ENCODE data around the gene PSME2. TPM values are rescaled to one million over a fixed set of nuclear protein-coding genes. Genes with fewer than 3 reads are reported as not detected.

Gene PSME2
- total and polyA plus RNA-seq, 7 donors: 30.1 to 179 (median 76.4) TPM

DNA sequence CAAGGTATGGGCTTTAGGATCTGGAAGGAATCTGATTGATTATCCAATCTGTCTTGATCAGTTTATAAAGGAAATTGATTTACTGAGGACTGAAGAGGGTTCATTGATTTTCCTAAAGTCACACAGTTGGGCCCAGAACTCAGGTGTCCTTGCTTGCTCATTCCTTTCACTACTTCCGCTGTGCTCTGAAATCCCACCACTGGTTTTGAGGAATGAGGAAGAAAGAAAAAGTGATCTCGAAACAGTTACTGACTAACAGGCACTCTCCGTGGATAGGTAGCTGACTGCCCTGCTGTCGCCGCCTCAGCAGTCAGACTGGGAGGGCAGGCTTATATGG lies 16.1 kb downstream of the PSME2 start, which contains the start of gene FITM1:
Gene FITM1, plus strand, starts transcription at position 280 of the 337 bp plus-strand sequence. CDS start 905 bp downstream, outside the sequence.
- peak within 1 kb of the TSS; percentile 68 for H3K4me3 ChIP-seq
- intact Hi-C loops (cut with DNase I): no loop called here
- no peaks in the 10 kb centered on the region for H3K27me3 ChIP-seq (ENCODE audit: insufficient read depth in 3 of 3, low read length in 2 of 3)
- H3K36me3 ChIP-seq (ENCODE audit: insufficient read depth in 1 of 2, low read depth in 1 of 2): no peaks in the 10 kb centered on the region
- 65 to 85% (median 71%) methylated on average over 5 of the region's 5 CpGs for WGBS, 3 donors
- ATAC-seq (peak in 1 of 4 donors; percentile 21), DNase-seq (no peak)
- peaks cover 26% of the 10 kb centered on the region for H3K4me1 ChIP-seq
- H3K9me3 ChIP-seq: no peaks in the 10 kb centered on the region
- TF ChIP-seq, protein P1, sequence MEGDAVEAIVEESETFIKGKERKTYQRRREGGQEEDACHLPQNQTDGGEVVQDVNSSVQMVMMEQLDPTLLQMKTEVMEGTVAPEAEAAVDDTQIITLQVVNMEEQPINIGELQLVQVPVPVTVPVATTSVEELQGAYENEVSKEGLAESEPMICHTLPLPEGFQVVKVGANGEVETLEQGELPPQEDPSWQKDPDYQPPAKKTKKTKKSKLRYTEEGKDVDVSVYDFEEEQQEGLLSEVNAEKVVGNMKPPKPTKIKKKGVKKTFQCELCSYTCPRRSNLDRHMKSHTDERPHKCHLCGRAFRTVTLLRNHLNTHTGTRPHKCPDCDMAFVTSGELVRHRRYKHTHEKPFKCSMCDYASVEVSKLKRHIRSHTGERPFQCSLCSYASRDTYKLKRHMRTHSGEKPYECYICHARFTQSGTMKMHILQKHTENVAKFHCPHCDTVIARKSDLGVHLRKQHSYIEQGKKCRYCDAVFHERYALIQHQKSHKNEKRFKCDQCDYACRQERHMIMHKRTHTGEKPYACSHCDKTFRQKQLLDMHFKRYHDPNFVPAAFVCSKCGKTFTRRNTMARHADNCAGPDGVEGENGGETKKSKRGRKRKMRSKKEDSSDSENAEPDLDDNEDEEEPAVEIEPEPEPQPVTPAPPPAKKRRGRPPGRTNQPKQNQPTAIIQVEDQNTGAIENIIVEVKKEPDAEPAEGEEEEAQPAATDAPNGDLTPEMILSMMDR (IDR thresholded peaks at IDR 0.05): no peak
- peak within 1 kb of the TSS; percentile 96 for H3K27ac ChIP-seq

- Histone ChIP-seq H3K4me3 (no peak overlapping the region), H3K4me1 (peaks cover 24% of the 10 kb centered on the region), H3K27ac (peak overlapping the region; percentile 96), H3K27me3 (ENCODE audit: insufficient read depth in 3 of 3, low read length in 2 of 3) (no peaks in the 10 kb centered on the region), H3K9me3 (no peaks in the 10 kb centered on the region), H3K36me3 (ENCODE audit: insufficient read depth in 1 of 2, low read depth in 1 of 2) (peaks cover 0 to under 1% of the 10 kb centered on the region in 2 donors)
- WGBS, 3 donors: 84 to 95% (median 86%) methylated on average over 8 of the region's 8 CpGs
- ATAC-seq (no peak), DNase-seq (no peak)
- intact Hi-C loops (cut with DNase I): no loop called here
- TF ChIP-seq, protein P1 (IDR thresholded peaks at IDR 0.05): no peak
These were observed 16.9 kb downstream of the PSME2 start for GRCh38 chr14:24129410-24129998.

DNA sequence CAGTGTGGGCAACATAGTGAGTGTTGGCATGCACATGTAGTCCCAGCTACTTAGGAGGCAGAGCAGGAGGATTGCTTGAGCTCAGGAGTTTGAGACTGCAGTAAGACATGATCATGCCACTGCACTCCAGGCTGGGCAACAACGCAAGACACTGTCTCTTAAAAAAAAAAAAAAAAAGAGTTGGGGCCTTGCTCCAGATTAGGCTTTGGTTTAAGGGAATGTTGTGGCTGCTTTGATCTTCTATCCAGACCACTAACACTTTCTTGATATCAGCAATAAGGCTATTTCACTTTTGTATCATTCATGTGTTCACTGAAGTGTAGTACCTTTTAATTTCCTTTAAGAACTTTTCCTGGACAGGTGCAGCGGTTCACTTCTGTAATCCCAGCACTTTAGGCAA lies 18.7 kb downstream of the PSME2 start:
- Histone ChIP-seq H3K36me3 (ENCODE audit: insufficient read depth in 1 of 2, low read depth in 1 of 2) (peaks cover 0 to 18% of the 10 kb centered on the region in 2 donors), H3K9me3 (no peaks in the 10 kb centered on the region), H3K27me3 (ENCODE audit: insufficient read depth in 3 of 3, low read length in 2 of 3) (no peaks in the 10 kb centered on the region), H3K4me1 (peaks cover 13% of the 10 kb centered on the region), H3K27ac (no peak overlapping the region), H3K4me3 (no peak overlapping the region)
- TF ChIP-seq, protein P1 (IDR thresholded peaks at IDR 0.05): no peak
- DNase-seq (no peak), ATAC-seq (no peak)
- intact Hi-C loops (cut with DNase I): no loop called here
- 80 to 93% (median 82%) methylated on average over 2 of the region's 2 CpGs for WGBS, 3 donors

DNA sequence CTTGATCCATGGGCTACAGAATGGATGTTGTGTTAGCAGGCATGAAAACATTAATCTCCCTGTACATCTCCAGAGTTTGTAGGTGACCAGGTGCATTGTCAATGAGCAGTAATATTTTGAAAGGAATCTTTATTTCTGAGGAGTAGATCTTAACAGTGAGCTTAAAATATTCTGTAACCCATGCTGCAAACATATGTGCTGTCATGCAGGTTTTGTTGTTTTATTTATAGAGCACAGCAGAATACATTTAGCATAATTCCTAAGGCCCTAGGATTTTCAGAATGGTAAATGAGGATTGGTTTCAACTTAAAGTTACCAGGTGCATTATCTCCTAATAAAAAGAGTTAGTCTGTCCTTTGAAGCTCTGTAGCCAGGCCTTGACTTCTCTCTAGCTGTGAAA lies 19.5 kb downstream of the PSME2 start:
- no peaks in the 10 kb centered on the region for H3K27me3 ChIP-seq (ENCODE audit: insufficient read depth in 3 of 3, low read length in 2 of 3)
- TF ChIP-seq, protein P1 (IDR thresholded peaks at IDR 0.05): no peak

More for the DNA sequence above, 19.5 kb downstream of the PSME2 start:
- Histone ChIP-seq H3K27ac (no peak overlapping the region), H3K4me1 (peaks cover 9% of the 10 kb centered on the region), H3K4me3 (no peak overlapping the region), H3K9me3 (no peaks in the 10 kb centered on the region), H3K36me3 (ENCODE audit: insufficient read depth in 1 of 2, low read depth in 1 of 2) (peaks cover 0 to 25% of the 10 kb centered on the region in 2 donors)
- DNase-seq (no peak), ATAC-seq (no peak)
- intact Hi-C loops (cut with DNase I): no loop called here
